Liver (tissue), 3 donors: ENCODE data around the gene SIX1.

Experiments
- CTCF ChIP-seq: fragments of 150-350 bp; IDR thresholded peaks from 2 replicates; pipeline ENCODE4 v1.5.1; 2017; ENCODE audit warnings: improper control_type of control experiment, low read depth, low read length; ENCODE audit not compliant: missing input control
- SP1 ChIP-seq: IDR thresholded peaks from 2 replicates; pipeline ENCODE4 v1.6.1; 2018; ENCODE audit warnings: antibody characterized with exemption, mild to moderate bottlenecking
- TAF1 ChIP-seq: conservative IDR thresholded peaks from 2 replicates; pipeline ENCODE4 v1.6.1; 2016; ENCODE audit warnings: antibody characterized with exemption, mild to moderate bottlenecking
- YY1 ChIP-seq: IDR thresholded peaks from 2 replicates; pipeline ENCODE4 v1.6.1; 2016; ENCODE audit warnings: antibody characterized with exemption, mild to moderate bottlenecking
- donor health status: healthy.
- donor health status: healthy.

DNA sequence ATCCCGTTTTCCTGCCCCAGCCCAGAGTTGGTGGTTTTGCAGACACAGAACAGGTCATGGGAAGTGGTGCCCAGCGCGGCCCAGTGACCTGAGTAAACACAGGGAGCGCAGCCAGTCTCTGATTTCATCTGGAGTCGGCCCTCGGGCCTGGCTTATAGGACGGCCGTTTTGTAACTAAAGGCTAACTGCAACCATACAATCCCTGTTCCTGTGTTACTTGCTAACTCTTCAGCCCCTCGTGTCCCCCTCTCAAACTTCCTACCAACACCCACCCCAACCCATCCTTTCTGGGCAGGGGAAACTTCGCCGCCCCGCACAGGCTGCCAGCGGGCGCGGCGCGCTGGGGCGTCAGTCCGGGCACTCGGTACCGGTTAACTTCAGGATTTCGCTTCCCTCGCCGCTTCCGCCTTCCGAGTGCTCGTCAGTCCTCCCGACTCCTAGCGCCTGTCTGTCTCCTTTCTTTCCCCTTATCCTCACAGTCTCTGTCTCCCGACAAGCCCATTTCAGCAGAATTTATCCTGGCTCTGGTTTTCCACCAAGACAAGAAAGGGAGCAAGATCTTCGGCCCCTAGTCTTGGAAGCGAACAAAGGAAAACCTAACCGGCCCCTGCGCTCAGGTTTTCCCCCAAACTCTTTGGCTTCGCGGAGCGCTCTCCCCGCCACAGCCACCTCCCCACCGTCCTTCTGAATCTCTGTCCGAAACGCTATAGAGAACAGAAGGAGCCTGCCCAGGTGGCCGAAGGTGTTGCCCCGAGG lies 2.0 kb downstream of the SIX1 start:
- TF ChIP-seq CTCF (no peak), YY1 (peak; percentile 54), TAF1 (no peak), SP1 (peak; percentile 18)
